Liver (tissue), 3 donors: ENCODE data around the gene PSORS1C1.

ENCODE experiments used
- GABPA ChIP-seq, 2 donors: IDR thresholded peaks in 1 of 2; conservative IDR thresholded peaks in 1 of 2; 2 replicates each; pipeline ENCODE4 v1.6.1; 2016; ENCODE audit warnings: antibody characterized with exemption in 2 of 2, mild to moderate bottlenecking in 1 of 2, moderate library complexity in 1 of 2
- HNF4G ChIP-seq: IDR thresholded peaks from 2 replicates; pipeline ENCODE4 v1.6.1; 2016; ENCODE audit warnings: antibody characterized with exemption
- JUND ChIP-seq, 2 donors: IDR thresholded peaks; 2 replicates each; pipeline ENCODE4 v1.6.1; 2016; ENCODE audit warnings: antibody characterized with exemption in 2 of 2
- RAD21 ChIP-seq, 2 donors: IDR thresholded peaks; 2 replicates each; pipeline ENCODE4 v1.6.1; 2016; ENCODE audit warnings: antibody characterized with exemption in 2 of 2, mild to moderate bottlenecking in 2 of 2
- SP1 ChIP-seq: IDR thresholded peaks from 2 replicates; pipeline ENCODE4 v1.6.1; 2018; ENCODE audit warnings: antibody characterized with exemption, mild to moderate bottlenecking
- TAF1 ChIP-seq: conservative IDR thresholded peaks from 2 replicates; pipeline ENCODE4 v1.6.1; 2016; ENCODE audit warnings: antibody characterized with exemption, mild to moderate bottlenecking
- TF ChIP-seq, protein P1 (sequence below): fragments of 150-350 bp; IDR thresholded peaks from 2 replicates; pipeline ENCODE4 v1.5.1; 2017; ENCODE audit warnings: improper control_type of control experiment, low read depth, low read length; ENCODE audit not compliant: missing input control
- TF ChIP-seq, protein P2 (sequence below): IDR thresholded peaks from 2 replicates; pipeline ENCODE4 v1.6.1; 2016; ENCODE audit warnings: antibody characterized with exemption, mild to moderate bottlenecking
- TF ChIP-seq, protein P3 (sequence below): IDR thresholded peaks from 2 replicates; pipeline ENCODE4 v1.6.1; 2016; ENCODE audit warnings: antibody characterized with exemption
- donor health status: healthy.
- donor health status: healthy.

GRCh38 chr6:31140643-31141042 is 26.0 kb downstream of the PSORS1C1 start:
- TF ChIP-seq, protein P1, sequence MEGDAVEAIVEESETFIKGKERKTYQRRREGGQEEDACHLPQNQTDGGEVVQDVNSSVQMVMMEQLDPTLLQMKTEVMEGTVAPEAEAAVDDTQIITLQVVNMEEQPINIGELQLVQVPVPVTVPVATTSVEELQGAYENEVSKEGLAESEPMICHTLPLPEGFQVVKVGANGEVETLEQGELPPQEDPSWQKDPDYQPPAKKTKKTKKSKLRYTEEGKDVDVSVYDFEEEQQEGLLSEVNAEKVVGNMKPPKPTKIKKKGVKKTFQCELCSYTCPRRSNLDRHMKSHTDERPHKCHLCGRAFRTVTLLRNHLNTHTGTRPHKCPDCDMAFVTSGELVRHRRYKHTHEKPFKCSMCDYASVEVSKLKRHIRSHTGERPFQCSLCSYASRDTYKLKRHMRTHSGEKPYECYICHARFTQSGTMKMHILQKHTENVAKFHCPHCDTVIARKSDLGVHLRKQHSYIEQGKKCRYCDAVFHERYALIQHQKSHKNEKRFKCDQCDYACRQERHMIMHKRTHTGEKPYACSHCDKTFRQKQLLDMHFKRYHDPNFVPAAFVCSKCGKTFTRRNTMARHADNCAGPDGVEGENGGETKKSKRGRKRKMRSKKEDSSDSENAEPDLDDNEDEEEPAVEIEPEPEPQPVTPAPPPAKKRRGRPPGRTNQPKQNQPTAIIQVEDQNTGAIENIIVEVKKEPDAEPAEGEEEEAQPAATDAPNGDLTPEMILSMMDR = no peak
- no peak for TF ChIP-seq RAD21 (IDR thresholded peaks at IDR 0.05)
- no peak for TF ChIP-seq SP1
- no peak for TF ChIP-seq GABPA (IDR thresholded peaks at IDR 0.05 in 1 of 2, conservative IDR thresholded peaks at IDR 0.05 in 1 of 2)
- TF ChIP-seq, protein P2, sequence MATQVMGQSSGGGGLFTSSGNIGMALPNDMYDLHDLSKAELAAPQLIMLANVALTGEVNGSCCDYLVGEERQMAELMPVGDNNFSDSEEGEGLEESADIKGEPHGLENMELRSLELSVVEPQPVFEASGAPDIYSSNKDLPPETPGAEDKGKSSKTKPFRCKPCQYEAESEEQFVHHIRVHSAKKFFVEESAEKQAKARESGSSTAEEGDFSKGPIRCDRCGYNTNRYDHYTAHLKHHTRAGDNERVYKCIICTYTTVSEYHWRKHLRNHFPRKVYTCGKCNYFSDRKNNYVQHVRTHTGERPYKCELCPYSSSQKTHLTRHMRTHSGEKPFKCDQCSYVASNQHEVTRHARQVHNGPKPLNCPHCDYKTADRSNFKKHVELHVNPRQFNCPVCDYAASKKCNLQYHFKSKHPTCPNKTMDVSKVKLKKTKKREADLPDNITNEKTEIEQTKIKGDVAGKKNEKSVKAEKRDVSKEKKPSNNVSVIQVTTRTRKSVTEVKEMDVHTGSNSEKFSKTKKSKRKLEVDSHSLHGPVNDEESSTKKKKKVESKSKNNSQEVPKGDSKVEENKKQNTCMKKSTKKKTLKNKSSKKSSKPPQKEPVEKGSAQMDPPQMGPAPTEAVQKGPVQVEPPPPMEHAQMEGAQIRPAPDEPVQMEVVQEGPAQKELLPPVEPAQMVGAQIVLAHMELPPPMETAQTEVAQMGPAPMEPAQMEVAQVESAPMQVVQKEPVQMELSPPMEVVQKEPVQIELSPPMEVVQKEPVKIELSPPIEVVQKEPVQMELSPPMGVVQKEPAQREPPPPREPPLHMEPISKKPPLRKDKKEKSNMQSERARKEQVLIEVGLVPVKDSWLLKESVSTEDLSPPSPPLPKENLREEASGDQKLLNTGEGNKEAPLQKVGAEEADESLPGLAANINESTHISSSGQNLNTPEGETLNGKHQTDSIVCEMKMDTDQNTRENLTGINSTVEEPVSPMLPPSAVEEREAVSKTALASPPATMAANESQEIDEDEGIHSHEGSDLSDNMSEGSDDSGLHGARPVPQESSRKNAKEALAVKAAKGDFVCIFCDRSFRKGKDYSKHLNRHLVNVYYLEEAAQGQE = no peak
- no peak for TF ChIP-seq HNF4G
- no peak for TF ChIP-seq JUND (IDR thresholded peaks at IDR 0.05)
- no peak for TF ChIP-seq TAF1
- TF ChIP-seq, protein P3, sequence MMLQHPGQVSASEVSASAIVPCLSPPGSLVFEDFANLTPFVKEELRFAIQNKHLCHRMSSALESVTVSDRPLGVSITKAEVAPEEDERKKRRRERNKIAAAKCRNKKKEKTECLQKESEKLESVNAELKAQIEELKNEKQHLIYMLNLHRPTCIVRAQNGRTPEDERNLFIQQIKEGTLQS = no peak
